T-helper 22 cell (primary cell): ENCODE results near the gene DISC1.
"Not testable (repeated sequence)": the region's sequence is repeated elsewhere in the genome, so short reads cannot be mapped to it uniquely, and the experiment has no call there.

Source experiments
- DNase-seq: peaks from one replicate; pipeline ENCODE4 v3.0.0-alpha.2; 2020; ENCODE audit warnings: low read depth

Gene DISC1

DNA sequence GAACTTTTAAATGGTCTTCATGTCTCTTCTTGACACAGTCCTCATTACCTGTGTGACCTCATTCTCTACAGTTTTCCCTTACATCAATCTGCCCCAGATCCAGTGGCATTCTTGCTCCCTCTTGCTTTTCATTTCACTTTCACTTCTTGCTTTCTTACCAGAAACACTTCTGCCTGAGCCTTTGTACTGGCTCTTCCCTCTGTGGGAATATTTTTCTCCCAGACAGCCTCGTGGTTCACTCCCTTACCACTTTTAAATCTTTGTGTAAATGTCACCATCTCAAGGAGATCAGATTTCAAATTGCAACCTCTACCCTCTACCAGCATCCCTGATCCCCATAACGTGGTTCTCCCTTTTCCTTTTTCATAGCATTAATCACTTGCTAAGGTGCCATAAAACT is 73.2 kb downstream of the DISC1 start:
- DNase-seq, result no peak

DNA sequence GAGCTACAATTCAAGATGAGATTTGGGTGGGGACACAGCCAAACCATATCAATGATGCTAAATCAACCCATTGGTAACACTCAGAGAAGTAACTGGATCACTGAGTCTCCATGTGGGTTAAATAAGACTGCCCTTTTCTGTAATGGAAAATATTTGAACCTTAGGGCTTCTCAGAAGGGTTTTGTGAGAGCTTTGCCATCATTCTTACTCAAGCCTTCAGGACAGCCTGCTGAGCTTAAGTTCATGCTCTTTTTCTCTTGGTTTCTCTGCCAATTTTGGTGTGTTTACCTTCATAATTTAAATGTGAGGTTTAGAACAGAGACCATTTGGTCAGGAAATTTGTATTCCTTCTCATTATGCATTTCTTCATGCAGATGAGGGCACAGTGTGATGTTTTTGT is 74.7 kb downstream of the DISC1 start:
- no peak for DNase-seq

- DNase-seq, result no peak
Measured at GRCh38 chr1:231702331-231702730, 75.7 kb downstream of the DISC1 start.

DNA sequence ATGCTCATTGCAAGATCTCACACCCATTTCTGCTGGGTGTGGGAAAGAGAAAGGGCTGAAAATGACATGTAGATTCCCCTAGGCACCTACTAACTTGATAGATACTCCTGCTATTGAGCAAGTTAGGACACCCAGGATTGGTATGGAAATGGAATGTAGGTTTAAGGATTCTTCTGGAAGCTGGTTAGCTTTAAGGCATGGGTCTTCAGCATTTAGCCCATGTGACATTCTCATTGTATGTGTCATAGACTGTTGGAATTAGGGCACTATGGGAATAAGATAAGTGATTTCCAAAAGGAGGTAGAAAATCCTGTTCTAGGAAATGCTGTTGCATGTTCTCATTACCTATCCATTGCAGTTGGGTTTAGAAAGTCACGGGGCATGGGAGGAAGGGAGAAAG is 76.2 kb downstream of the DISC1 start:
- DNase-seq, result no peak

- no peak for DNase-seq
Measured at GRCh38 chr1:231705806-231706760, 79.5 kb downstream of the DISC1 start.

DNA sequence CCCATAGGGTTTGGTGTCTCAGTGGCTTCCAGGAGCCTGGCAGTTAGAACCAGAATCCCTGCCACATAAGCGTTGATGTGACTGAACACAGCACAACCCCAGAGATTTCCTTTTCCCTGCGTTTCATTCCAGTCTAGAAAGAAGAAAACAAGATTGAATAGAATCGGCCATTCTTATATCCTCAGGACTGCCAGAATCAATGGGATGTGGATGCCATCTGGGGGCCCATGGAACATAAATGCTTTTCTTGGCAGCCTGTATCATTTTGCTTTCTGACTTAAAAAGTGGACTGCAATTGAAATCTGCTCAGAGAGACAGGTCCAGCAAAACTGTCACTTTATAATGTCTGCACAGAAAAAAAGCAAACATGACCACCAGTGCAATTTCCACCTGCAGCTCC is 80.3 kb downstream of the DISC1 start:
- DNase-seq, result no peak

- no peak for DNase-seq
Measured at GRCh38 chr1:231707407-231707806, 80.8 kb downstream of the DISC1 start.

- no peak for DNase-seq
Measured at GRCh38 chr1:231708394-231708793, 81.8 kb downstream of the DISC1 start.

- no peak for DNase-seq
Measured at GRCh38 chr1:231714440-231714839, 87.8 kb downstream of the DISC1 start.

- DNase-seq, result no peak
Measured at GRCh38 chr1:231715816-231716722, 89.5 kb downstream of the DISC1 start.

DNA sequence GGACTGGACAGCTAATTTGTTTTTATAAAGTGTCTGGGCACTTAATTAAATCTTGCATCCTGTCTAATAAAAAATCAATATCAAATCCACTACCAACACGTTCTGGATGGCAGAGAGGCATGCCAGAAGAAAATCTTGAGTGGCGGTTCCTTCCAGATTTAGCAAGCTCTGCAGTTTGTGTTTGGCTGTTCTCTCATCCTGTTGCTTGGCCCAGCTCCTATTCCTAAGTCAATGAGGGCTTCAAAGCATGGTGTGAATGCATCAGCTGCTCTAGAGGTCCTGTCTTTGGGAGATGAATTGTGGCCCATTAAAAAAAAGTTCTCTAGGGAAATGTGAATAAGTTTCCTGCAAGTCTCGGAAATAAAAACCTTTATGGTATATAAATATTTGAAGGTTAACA is 90.3 kb downstream of the DISC1 start:
- no peak for DNase-seq

- DNase-seq, result no peak
Measured at GRCh38 chr1:231719485-231720183, 93.0 kb downstream of the DISC1 start.

DNA sequence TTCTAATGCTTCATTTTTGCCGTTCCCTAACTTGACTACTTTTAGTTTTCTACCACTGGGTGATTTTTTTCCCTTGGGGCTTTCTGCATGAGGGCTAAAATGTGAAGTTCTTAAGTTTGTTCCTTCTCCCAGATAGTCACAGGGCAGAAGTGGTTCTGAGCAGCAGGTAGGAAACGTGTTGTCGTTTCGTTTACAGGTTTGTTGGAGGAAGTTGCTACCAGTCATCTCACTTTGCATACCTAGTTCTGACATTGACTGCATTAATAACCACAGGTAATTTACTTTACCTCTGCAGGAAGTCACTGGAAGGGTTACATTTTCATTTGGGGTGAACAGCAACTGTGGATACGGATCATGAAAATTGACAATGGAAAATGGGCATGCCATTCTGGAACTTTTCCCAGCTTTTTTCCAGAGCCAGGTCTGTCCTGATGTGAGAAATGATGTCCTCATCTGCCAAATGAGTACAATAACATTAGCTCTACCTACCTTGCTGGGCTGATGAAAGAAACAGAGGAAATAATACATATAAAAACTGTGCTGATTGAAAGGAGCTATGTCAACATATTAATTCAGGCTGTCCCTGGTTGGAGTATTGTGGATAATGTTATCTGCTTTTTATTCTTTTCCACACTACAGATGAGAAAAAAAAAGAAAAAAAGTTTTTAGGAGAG is 94.2 kb downstream of the DISC1 start:
- no peak for DNase-seq

GRCh38 chr1:231721436-231721835 is 94.8 kb downstream of the DISC1 start:
- no peak for DNase-seq

DNA sequence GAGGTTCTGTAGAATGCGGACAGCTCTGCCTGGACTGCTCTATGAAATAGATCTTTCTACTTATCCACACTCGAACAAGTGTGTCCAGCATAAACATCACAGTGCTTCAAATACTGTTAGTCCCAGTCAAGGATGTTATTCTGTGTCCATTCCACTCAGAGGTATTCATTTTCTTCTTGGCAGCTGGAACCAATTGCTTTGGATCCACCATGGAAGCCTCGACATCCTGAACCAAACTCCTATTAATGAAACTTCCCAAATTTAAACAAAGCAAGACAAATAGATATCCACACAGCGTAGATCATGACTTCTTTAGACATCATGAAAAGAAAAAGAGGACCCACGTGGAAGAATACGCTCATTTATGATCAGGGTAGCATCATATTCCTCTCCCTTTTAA is 95.8 kb downstream of the DISC1 start:
- DNase-seq, result no peak

GRCh38 chr1:231723146-231723545 is 96.6 kb downstream of the DISC1 start:
- no peak for DNase-seq

GRCh38 chr1:231724041-231724440 is 97.5 kb downstream of the DISC1 start:
- DNase-seq, result no peak

DNA sequence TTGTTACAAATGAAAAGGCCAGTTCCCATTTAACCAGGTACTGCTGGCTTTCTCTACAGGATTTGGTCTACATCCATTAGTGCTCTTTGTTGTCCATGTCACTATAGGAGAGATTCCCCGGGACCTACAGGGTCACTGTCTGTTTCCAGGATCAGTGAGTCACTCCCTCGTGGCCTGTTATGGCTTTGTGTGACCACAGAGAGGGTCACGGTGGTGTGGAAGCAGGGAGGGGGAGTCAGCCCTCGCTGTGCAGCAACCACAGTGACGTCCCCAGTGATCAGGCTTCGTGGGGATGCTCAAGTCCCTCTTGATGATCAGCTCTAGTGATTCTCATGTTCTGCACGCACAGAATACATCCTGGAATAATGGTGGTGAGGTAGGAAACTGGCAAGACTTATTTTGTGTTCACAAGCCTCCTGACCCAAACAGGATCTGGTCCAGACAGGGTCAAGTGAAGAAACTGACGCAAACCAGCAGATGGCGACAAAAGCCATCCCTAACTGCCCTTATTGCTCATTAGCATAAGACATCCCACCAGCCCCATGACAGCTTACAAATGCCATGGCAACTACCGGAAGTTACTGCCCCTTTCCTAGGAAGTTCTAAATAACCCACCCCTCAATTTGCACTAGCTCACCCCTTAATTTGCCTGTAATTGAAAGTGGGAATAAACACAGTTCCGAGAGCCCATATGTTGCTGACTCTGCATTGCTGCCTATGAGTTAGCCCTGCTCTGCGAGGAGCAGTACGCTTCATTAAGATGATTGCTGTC is 98.5 kb downstream of the DISC1 start:
- no peak for DNase-seq

GRCh38 chr1:231727171-231727570 is 100.6 kb downstream of the DISC1 start:
- DNase-seq, result no peak

DNA sequence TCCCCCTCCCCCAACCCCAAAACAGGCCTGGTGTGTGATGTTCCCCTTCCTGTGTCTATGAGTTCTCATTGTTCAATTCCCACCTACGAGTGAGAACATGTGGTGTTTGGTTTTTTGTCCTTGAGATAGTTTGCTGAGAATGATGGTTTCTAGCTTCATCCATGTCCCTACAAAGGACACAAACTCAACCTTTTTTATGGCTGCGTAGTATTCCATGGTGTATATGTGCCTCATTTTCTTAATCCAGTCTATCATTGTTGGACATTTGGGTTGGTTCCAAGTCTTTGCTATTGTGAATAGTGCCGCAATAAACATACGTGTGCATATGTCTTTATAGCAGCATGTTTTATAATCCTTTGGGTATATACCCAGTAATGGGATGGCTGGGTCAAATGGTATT is 102.4 kb downstream of the DISC1 start:
- not testable (repeated sequence) for DNase-seq

DNA sequence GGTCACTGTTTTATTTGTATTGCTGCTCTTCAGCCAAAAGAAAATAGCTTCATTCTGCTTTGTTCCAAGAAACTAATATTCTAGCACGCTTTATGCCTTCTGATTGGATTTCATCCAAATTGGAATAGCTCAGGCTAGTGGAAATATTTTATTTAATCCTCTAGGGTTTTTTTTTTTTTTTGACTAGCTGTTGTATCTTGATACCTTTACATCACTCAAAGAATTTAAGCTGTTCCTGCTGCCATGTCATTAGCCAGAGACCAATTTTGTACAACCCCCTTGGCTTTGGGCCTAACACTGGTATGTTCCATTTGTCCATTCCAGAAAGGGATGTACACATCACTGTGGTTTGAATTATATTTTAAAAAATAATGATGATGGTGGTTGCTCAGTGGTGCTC is 103.0 kb downstream of the DISC1 start:
- no peak for DNase-seq
